CD14-positive monocyte (primary cell): ENCODE results near the gene SUSD4. TPM values are rescaled to one million over a fixed set of nuclear protein-coding genes. Genes with fewer than 3 reads are reported as not detected.

Source experiments
- DNase-seq, 3 donors: peaks; one replicate each; pipeline ENCODE4 v3.0.0-alpha.2; 2011 to 2022
- H2AFZ ChIP-seq: 2 replicates; pipeline ENCODE4 v1.6.0; 2012; ENCODE audit warnings: mild to moderate bottlenecking, low read depth, low read length, inconsistent platforms; ENCODE audit not compliant: insufficient read depth, poor library complexity, severe bottlenecking
- H3K27ac ChIP-seq, 2 donors: 1 replicate in 1 of 2; 2 replicates in 1 of 2; pipeline ENCODE4 v1.5.1; 2012 to 2013; ENCODE audit warnings: low read length in 2 of 2, control low read depth in 1 of 2, inconsistent platforms in 1 of 2, low read depth in 1 of 2, mild to moderate bottlenecking in 1 of 2
- H3K27me3 ChIP-seq, 2 donors: one replicate each; pipeline versions ENCODE4 v1.6.0 to v1.6.1; 2011 to 2013; ENCODE audit warnings: low read length in 2 of 2; ENCODE audit not compliant: control insufficient read depth in 2 of 2, insufficient read depth in 2 of 2
- H3K36me3 ChIP-seq, 2 donors: replicated peaks in 1 of 2; 1 replicate in 1 of 2; 2 replicates in 1 of 2; pipeline versions ENCODE4 v1.5.1 to v1.6.1; 2012 to 2013; ENCODE audit warnings: low read length in 2 of 2, control low read depth in 1 of 2, inconsistent platforms in 1 of 2, mild to moderate bottlenecking in 1 of 2; ENCODE audit not compliant: insufficient read depth in 2 of 2, control insufficient read depth in 1 of 2
- H3K4me1 ChIP-seq, 2 donors: 1 replicate in 1 of 2; 2 replicates in 1 of 2; pipeline versions ENCODE4 v1.5.1 to v1.6.1; 2012 to 2013; ENCODE audit warnings: low read length in 2 of 2, control low read depth in 1 of 2, inconsistent platforms in 1 of 2, mild to moderate bottlenecking in 1 of 2, moderate library complexity in 1 of 2; ENCODE audit not compliant: insufficient read depth in 2 of 2, control insufficient read depth in 1 of 2
- H3K4me2 ChIP-seq: replicated peaks from 2 replicates; pipeline ENCODE3; 2012; ENCODE audit warnings: low read length, moderate library complexity, mild to moderate bottlenecking; ENCODE audit not compliant: poor library complexity, severe bottlenecking; ENCODE audit errors: extremely low read depth
- H3K4me3 ChIP-seq, 3 experiments: fragments of 200-600 bp in 1 of 3; sonication (generic) in 1 of 3; replicated peaks in 1 of 3; 1 replicate in 2 of 3; 2 replicates in 1 of 3; pipeline ENCODE4 v1.5.1; 2011 to 2013; ENCODE audit warnings: low read length in 3 of 3, mild to moderate bottlenecking in 3 of 3, control low read depth in 2 of 3, low read depth in 2 of 3, inconsistent platforms in 1 of 3, moderate library complexity in 1 of 3
- H3K79me2 ChIP-seq: 2 replicates; pipeline ENCODE4 v1.6.0; 2012; ENCODE audit warnings: mild to moderate bottlenecking, control low read depth, inconsistent platforms, low read length, moderate library complexity; ENCODE audit not compliant: insufficient read depth
- H3K9ac ChIP-seq: 2 replicates; pipeline ENCODE4 v1.6.0; 2017; ENCODE audit warnings: low read length, mild to moderate bottlenecking; ENCODE audit not compliant: insufficient read depth, poor library complexity, severe bottlenecking
- H3K9me3 ChIP-seq, 2 donors: replicated peaks in 1 of 2; 1 replicate in 1 of 2; 2 replicates in 1 of 2; pipeline versions ENCODE4 v1.5.1 to v1.6.1; 2012 to 2013; ENCODE audit warnings: low read length in 2 of 2, control low read depth in 1 of 2; ENCODE audit not compliant: control insufficient read depth in 1 of 2, insufficient read depth in 1 of 2
- H4K20me1 ChIP-seq: 2 replicates; pipeline ENCODE4 v1.6.0; 2012; ENCODE audit warnings: mild to moderate bottlenecking, low read length, control low read depth, moderate library complexity; ENCODE audit not compliant: insufficient read depth
- H3K27ac Mint-ChIP-seq, 7 donors: one replicate each; pipeline ENCODE4 v1.8.0; 2020; ENCODE audit warnings: mild to moderate bottlenecking in 7 of 7, mixed read lengths in 7 of 7, moderate library complexity in 6 of 7, inconsistent platforms in 2 of 7
- H3K27me3 Mint-ChIP-seq, 3 donors: one replicate each; pipeline ENCODE4 v1.8.0; 2021 to 2022; ENCODE audit warnings: low read depth in 3 of 3, mild to moderate bottlenecking in 3 of 3, mixed read lengths in 3 of 3, moderate library complexity in 3 of 3, inconsistent platforms in 1 of 3
- H3K36me3 Mint-ChIP-seq, 2 donors: one replicate each; pipeline ENCODE4 v1.8.0; 2020; ENCODE audit warnings: mixed read lengths in 2 of 2, inconsistent platforms in 1 of 2, mild to moderate bottlenecking in 1 of 2
- H3K4me1 Mint-ChIP-seq: one replicate; pipeline ENCODE4 v1.8.0; 2020; ENCODE audit warnings: mild to moderate bottlenecking, mixed read lengths
- H3K4me3 Mint-ChIP-seq, 2 donors: one replicate each; pipeline ENCODE4 v1.8.0; 2020; ENCODE audit warnings: mild to moderate bottlenecking in 2 of 2, mixed read lengths in 2 of 2, moderate library complexity in 1 of 2
- H3K9me3 Mint-ChIP-seq, 7 donors: one replicate each; pipeline ENCODE4 v1.8.0; 2020 to 2022; ENCODE audit warnings: mixed read lengths in 7 of 7, mild to moderate bottlenecking in 6 of 7, moderate library complexity in 6 of 7, inconsistent platforms in 2 of 7
- CTCF ChIP-seq: fragments of 200-600 bp; IDR thresholded peaks from one replicate; pipeline ENCODE4 v1.8.0; 2022; ENCODE audit warnings: antibody characterized with exemption, mild to moderate bottlenecking
- WGBS: methylation state at CpG from one replicate; pipeline ENCODE4 v1.1.5; 2013; ENCODE audit warnings: missing lambda C conversion rate; ENCODE audit not compliant: insufficient coverage; 5-methylcytosine and 5-hydroxymethylcytosine counted together
- intact Hi-C, 2 donors: fragments of 100-400 bp; cut with micrococcal nuclease; formaldehyde crosslinking; loops; one replicate each; pipeline versions ENCODE4 v1.15.0 to v1.15.1; 2023
- polyA plus RNA-seq, 3 donors: library from polyadenylated mRNA; depleted of rRNA in 1 of 3; unstranded in 2 of 3; stranded (reverse) in 1 of 3; fragments of 300-500 nt in 2 of 3; fragments of >200 nt in 1 of 3; fragmentation: Illumina TruSeq in 2 of 3; gene quantifications; 1 replicate in 2 of 3; 2 replicates in 1 of 3; pipeline ENCODE4 v1.2.3, GENCODE V29; 2012 to 2021

The SUSD4 gene
- polyA plus RNA-seq, 3 donors: 0.34 to 0.92 (median 0.50) TPM

- Histone ChIP-seq H3K9me3 (no peaks in the 10 kb centered on the region), H3K9ac (no peak overlapping the region), H2AFZ (no peak overlapping the region), H3K27me3 (peaks cover 25 to 35% of the 10 kb centered on the region in 2 donors), H4K20me1 (no peaks in the 10 kb centered on the region), H3K27ac (no peak overlapping the region), H3K36me3 (no peaks in the 10 kb centered on the region), H3K4me1 (no peaks in the 10 kb centered on the region), H3K4me2 (no peak overlapping the region), H3K79me2 (no peaks in the 10 kb centered on the region), H3K4me3 (no peak overlapping the region)
- Mint-ChIP-seq H3K9me3 (peaks cover 0 to 2% (median 0%) of the 10 kb centered on the region in 7 donors), H3K27me3 (peaks cover 42 to 56% (median 50%) of the 10 kb centered on the region in 3 donors), H3K36me3 (no peaks in the 10 kb centered on the region), H3K4me3 (no peak overlapping the region), H3K27ac (peak overlapping the region in 1 of 7 donors; percentile 35), H3K4me1 (no peaks in the 10 kb centered on the region)
- no CpG with 5 or more reads among the region's 2 CpGs for WGBS
- no peak for TF ChIP-seq CTCF
- DNase-seq: no peak
- intact Hi-C loops: no loop called here
Measured at GRCh38 chr1:223355699-223356098, 8.3 kb downstream of the SUSD4 start.

- Mint-ChIP-seq H3K9me3 (no peaks in the 10 kb centered on the region), H3K4me3 (peak overlapping the region in 1 of 2 donors; percentile 13), H3K36me3 (no peaks in the 10 kb centered on the region), H3K27ac (no peak overlapping the region), H3K4me1 (no peaks in the 10 kb centered on the region), H3K27me3 (peaks cover 28 to 42% (median 34%) of the 10 kb centered on the region in 3 donors)
- H3K9me3 ChIP-seq: no peaks in the 10 kb centered on the region
- peaks cover 10 to 19% of the 10 kb centered on the region in 2 donors for H3K27me3 ChIP-seq
- intact Hi-C loops: no loop called here
- no peaks in the 10 kb centered on the region for H3K4me1 ChIP-seq
- no peaks in the 10 kb centered on the region for H4K20me1 ChIP-seq
- H3K9ac ChIP-seq: no peak overlapping the region
- H3K4me3 ChIP-seq: no peak overlapping the region
- no peak for DNase-seq
- H3K27ac ChIP-seq: no peak overlapping the region
- no peak overlapping the region for H2AFZ ChIP-seq
- no peak for TF ChIP-seq CTCF
- WGBS: 89% methylated on average over 3 of the region's 6 CpGs
- H3K79me2 ChIP-seq: no peaks in the 10 kb centered on the region
- no peaks in the 10 kb centered on the region for H3K36me3 ChIP-seq
- no peak overlapping the region for H3K4me2 ChIP-seq
Measured at GRCh38 chr1:223353939-223354338, 10.0 kb downstream of the SUSD4 start.
